WERI-Rb-1 (cell line): ENCODE results near the gene WASL.

Experiments used
- DNase-seq: peaks from one replicate; pipeline ENCODE4 v3.0.0-alpha.2; 2020
- H3K27ac ChIP-seq: fragments of 250-450 bp; sonication (Bioruptor Pico); 2 replicates; pipeline ENCODE4 v1.5.1; 2020; ENCODE audit warnings: mild to moderate bottlenecking, moderate library complexity
- H3K27me3 ChIP-seq: fragments of 250-450 bp; sonication (Bioruptor Pico); 2 replicates; pipeline ENCODE4 v1.5.1; 2021; ENCODE audit warnings: mild to moderate bottlenecking, low read depth, moderate library complexity; ENCODE audit not compliant: insufficient read depth, severe bottlenecking
- H3K36me3 ChIP-seq: fragments of 250-450 bp; sonication (Bioruptor Pico); 2 replicates; pipeline ENCODE4 v1.5.1; 2020; ENCODE audit warnings: mild to moderate bottlenecking, moderate library complexity
- H3K4me3 ChIP-seq: 2 replicates; pipeline ENCODE4 v1.5.1; 2011; ENCODE audit warnings: low read depth, mild to moderate bottlenecking, control low read depth, low read length
- H3K9me3 ChIP-seq: fragments of 250-450 bp; sonication (Bioruptor Pico); 2 replicates; pipeline ENCODE4 v1.5.1; 2021; ENCODE audit warnings: mild to moderate bottlenecking, moderate library complexity; ENCODE audit not compliant: severe bottlenecking
- TF ChIP-seq, protein P1 (sequence below): IDR thresholded peaks from 2 replicates; pipeline ENCODE4 v1.5.1; 2011; ENCODE audit warnings: low read depth, mild to moderate bottlenecking, control low read depth, inconsistent platforms, low read length

The WASL gene

DNA sequence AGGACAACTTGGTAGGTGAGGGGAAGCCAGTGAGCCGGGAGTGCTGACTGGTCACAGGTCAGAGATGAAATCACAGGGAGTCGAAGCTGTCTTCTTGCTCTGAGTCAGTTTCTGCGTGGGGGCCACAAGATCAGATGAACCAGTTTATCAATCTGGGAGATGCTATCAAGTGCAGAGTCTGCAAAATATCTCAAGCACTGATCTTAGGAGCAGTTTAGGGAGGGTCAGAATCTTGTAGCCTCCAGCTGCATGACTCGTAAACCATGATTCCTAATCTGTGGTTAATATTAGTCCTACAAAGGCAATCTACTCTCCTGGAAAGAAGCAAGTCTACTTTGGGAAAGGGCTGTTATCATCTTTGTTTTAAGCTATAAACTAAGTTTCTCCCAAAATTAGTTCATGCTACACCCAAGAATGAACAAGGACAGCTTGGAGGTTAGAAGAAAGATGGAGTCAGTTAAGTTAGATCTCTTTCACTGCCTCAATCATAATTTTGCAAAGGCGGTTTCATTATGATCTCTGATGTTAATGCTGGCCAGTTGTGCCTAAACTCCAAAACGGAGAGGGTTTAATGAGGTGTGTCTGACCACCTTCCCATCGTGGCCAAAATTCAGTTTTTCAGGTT lies 101.6 kb downstream of the WASL start:
- H3K36me3 ChIP-seq: no peaks in the 10 kb centered on the region
- no peaks in the 10 kb centered on the region for H3K9me3 ChIP-seq
- no peak overlapping the region for H3K4me3 ChIP-seq
- TF ChIP-seq, protein P1, sequence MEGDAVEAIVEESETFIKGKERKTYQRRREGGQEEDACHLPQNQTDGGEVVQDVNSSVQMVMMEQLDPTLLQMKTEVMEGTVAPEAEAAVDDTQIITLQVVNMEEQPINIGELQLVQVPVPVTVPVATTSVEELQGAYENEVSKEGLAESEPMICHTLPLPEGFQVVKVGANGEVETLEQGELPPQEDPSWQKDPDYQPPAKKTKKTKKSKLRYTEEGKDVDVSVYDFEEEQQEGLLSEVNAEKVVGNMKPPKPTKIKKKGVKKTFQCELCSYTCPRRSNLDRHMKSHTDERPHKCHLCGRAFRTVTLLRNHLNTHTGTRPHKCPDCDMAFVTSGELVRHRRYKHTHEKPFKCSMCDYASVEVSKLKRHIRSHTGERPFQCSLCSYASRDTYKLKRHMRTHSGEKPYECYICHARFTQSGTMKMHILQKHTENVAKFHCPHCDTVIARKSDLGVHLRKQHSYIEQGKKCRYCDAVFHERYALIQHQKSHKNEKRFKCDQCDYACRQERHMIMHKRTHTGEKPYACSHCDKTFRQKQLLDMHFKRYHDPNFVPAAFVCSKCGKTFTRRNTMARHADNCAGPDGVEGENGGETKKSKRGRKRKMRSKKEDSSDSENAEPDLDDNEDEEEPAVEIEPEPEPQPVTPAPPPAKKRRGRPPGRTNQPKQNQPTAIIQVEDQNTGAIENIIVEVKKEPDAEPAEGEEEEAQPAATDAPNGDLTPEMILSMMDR: no peak
- DNase-seq: no peak
- no peak overlapping the region for H3K27ac ChIP-seq
- H3K27me3 ChIP-seq: no peaks in the 10 kb centered on the region

DNA sequence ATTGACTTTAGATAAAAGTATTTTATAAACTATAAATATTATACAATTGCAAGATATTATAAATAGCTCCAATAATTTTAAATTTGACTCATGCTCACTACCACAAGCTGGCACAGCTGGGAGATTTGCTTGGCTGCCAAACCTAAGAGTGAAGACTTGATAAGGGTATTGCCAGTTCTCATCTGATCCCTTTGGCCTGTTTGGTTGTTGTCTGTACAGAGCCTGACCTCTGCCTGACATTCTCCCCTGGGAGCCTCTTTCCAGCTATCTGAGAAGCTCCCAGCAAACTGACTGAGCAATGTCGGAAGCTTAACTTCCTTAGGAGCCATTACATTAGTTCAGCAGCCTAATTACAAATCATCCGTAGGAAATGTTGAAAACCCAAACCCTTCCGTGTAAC lies 103.3 kb downstream of the WASL start:
- DNase-seq: no peak
- no peaks in the 10 kb centered on the region for H3K27me3 ChIP-seq
- TF ChIP-seq, protein P1: no peak

DNA sequence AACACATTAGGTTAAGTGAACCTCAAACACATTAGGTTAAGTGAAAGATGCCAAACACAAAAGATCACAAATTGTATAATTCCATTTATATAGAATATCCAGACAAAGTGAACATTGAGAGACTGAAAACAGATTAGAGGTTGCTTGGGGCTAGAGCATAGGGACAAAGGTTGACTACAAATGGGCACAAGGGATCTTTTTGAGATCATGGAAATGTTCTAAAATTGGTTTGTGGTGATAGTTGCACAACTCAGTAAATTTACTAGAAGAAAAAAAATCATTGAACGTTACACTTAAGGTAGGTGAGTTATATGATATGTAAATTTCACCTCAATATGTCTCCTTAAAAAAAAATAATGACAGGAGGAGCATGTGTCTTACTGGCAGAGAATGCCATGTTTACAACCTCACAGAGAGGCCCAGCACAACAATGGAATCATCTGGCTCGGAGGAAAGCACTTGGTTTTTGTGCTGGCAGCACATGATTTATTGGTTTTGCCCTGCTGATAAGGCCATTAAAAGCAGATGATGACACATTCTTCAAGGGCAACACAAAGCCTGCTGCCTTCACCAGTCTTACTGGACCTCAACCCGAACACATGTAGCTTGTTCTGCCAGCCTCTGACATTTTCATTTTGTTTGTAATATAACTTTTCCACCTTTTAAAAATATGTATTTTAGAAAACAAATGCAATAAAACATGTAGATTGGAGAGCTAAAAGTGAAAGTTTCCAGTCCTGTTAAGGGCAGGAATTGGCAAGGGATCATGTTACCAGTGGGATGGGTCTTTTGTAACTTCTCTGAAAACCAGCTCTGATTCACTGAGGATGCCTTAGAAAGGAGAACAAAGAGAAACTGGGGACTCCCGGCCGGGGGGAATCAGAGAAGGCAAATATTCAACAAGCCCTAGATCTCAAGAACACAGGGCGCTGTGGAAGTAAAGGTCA lies 105.0 kb downstream of the WASL start:
- Histone ChIP-seq H3K27ac (no peak overlapping the region), H3K4me3 (no peak overlapping the region), H3K27me3 (no peaks in the 10 kb centered on the region), H3K9me3 (no peaks in the 10 kb centered on the region), H3K36me3 (no peaks in the 10 kb centered on the region)
- TF ChIP-seq, protein P1: no peak
- no peak for DNase-seq

More for the DNA sequence above, 103.3 kb downstream of the WASL start:
- Histone ChIP-seq H3K4me3 (no peak overlapping the region), H3K27ac (no peak overlapping the region), H3K36me3 (no peaks in the 10 kb centered on the region), H3K9me3 (no peaks in the 10 kb centered on the region)

DNA sequence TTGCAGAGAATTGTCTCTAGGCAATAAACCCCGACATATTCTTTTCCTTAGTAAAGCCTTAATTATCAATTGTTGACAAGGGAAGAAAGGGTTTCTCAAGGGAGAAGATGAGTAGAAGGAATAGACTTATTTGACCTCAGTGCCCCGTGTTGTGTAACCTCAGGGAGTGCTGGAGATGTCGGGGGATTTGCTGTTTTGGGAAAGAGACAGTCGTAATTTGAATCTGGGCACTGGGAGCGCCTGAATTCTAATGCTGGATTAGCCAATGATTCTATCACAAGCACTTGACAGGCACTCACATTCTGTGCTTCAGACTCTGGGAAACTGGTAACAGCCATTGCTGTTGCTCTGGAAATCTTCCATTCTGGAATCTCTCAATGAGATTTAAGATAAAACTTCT lies 106.9 kb downstream of the WASL start:
- H3K27ac ChIP-seq: no peak overlapping the region
- H3K9me3 ChIP-seq: no peaks in the 10 kb centered on the region
- no peaks in the 10 kb centered on the region for H3K27me3 ChIP-seq
- TF ChIP-seq, protein P1: no peak
- no peak overlapping the region for H3K4me3 ChIP-seq
- DNase-seq: no peak
- H3K36me3 ChIP-seq: no peaks in the 10 kb centered on the region

DNA sequence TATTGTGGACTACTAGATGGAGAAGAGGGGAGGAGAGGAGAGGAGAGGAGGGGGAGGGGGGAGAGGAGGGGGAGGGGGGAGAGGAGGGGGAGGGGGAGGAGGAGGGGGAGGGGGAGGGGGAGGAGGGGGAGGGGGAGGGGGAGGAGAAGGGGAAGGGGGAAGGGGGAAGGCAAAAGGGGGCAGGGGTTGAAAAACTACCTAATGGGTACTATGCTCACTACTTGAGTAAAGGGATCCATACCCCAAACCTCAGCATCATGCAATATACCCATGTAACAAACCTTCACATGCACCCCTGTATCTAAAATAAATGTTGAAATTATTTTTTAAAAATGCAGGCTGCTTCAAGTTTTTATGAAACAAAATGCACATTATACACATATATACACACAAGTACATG lies 108.2 kb downstream of the WASL start:
- Histone ChIP-seq H3K27ac (no peak overlapping the region), H3K9me3 (no peaks in the 10 kb centered on the region), H3K4me3 (no peak overlapping the region), H3K27me3 (no peaks in the 10 kb centered on the region), H3K36me3 (no peaks in the 10 kb centered on the region)
- DNase-seq: no peak
- TF ChIP-seq, protein P1: no peak
